SK-N-SH (cell line): ENCODE measurements around the gene INS. TPM values are rescaled to one million over a fixed set of nuclear protein-coding genes. Genes with fewer than 3 reads are reported as not detected.

ENCODE experiments used
- CTCF ChIA-PET: fragments of 300-600, 350-600 bp; formaldehyde crosslinking; extraction: SDS; loops from one replicate; lab custom pipeline; 2021; lab: Yijun Ruan, JAX
- POLR2A ChIA-PET: fragments of 350-600 bp; sonication (Branson Sonifier 250); formaldehyde crosslinking; extraction: SDS; loops from one replicate; lab custom pipeline; 2020; ENCODE audit warnings: antibody characterized with exemption, inconsistent platforms; lab: Yijun Ruan, JAX
- DNase-seq: peaks from one replicate; pipeline ENCODE4 v3.0.0; 2012
- H2AFZ ChIP-seq: fragments of 200-600 bp; sonication (generic); 2 replicates; pipeline ENCODE4 v1.8.1; 2016; ENCODE audit warnings: antibody characterized with exemption, mild to moderate bottlenecking, low read depth
- H3F3A ChIP-seq: fragments of 200-600 bp; sonication (generic); replicated peaks from 2 replicates; pipeline ENCODE3; 2016; ENCODE audit warnings: antibody characterized with exemption, mild to moderate bottlenecking; ENCODE audit not compliant: insufficient read depth
- H3K27ac ChIP-seq, 2 experiments: fragments of 200-500 bp in 1 of 2; fragments of 200-600 bp in 1 of 2; sonication (Bioruptor generic) in 1 of 2; sonication (generic), shearing (Covaris generic) in 1 of 2; 2 replicates each; pipeline versions ENCODE4 v1.5.1 to v1.6.1; 2014 to 2016; ENCODE audit warnings: low read depth in 2 of 2, inconsistent platforms in 1 of 2, low read length in 1 of 2, mild to moderate bottlenecking in 1 of 2, mixed read lengths in 1 of 2
- H3K27me3 ChIP-seq: fragments of 200-600 bp; sonication (generic), shearing (Covaris generic); 2 replicates; pipeline ENCODE4 v1.6.1; 2016; ENCODE audit warnings: mixed run types; ENCODE audit not compliant: insufficient read depth
- H3K36me3 ChIP-seq, 2 experiments: fragments of 200-500 bp in 1 of 2; fragments of 200-600 bp in 1 of 2; sonication (Bioruptor generic) in 1 of 2; sonication (generic) in 1 of 2; replicated peaks in 1 of 2; 2 replicates each; pipeline versions ENCODE3 to v1.5.1; 2014 to 2016; ENCODE audit warnings: low read length in 1 of 2, mild to moderate bottlenecking in 1 of 2; ENCODE audit not compliant: insufficient read depth in 2 of 2, control insufficient read depth in 1 of 2
- H3K4me1 ChIP-seq, 2 experiments: fragments of 200-500 bp in 1 of 2; fragments of 200-600 bp in 1 of 2; sonication (Bioruptor generic) in 1 of 2; sonication (generic), shearing (Covaris generic) in 1 of 2; 2 replicates each; pipeline versions ENCODE4 v1.5.1 to v1.6.1; 2014 to 2016; ENCODE audit warnings: low read depth in 1 of 2, low read length in 1 of 2, mixed run types in 1 of 2; ENCODE audit not compliant: insufficient read depth in 2 of 2, control insufficient read depth in 1 of 2
- H3K4me2 ChIP-seq: fragments of 200-600 bp; sonication (generic), shearing (Covaris generic); 2 replicates; pipeline ENCODE4 v1.6.1; 2017; ENCODE audit warnings: mixed run types
- H3K4me3 ChIP-seq, 2 experiments: fragments of 200-500 bp in 1 of 2; fragments of 200-600 bp in 1 of 2; sonication (Bioruptor generic) in 1 of 2; sonication (generic), shearing (Covaris generic) in 1 of 2; 2 replicates each; pipeline versions ENCODE4 v1.5.1 to v1.8.1; 2014 to 2016; ENCODE audit warnings: low read depth in 2 of 2, inconsistent platforms in 1 of 2, low read length in 1 of 2, mild to moderate bottlenecking in 1 of 2, mixed read lengths in 1 of 2, moderate library complexity in 1 of 2
- H3K79me2 ChIP-seq: fragments of 200-600 bp; sonication (generic); 2 replicates; pipeline ENCODE4 v1.8.1; 2017; ENCODE audit warnings: mild to moderate bottlenecking; ENCODE audit not compliant: insufficient read depth
- H3K9ac ChIP-seq: fragments of 200-600 bp; sonication (generic); 2 replicates; pipeline ENCODE4 v1.6.1; 2017; ENCODE audit warnings: mixed run types
- H3K9me2 ChIP-seq: fragments of 200-600 bp; sonication (generic); 2 replicates; pipeline ENCODE4 v1.6.1; 2017; ENCODE audit warnings: mixed run types
- H3K9me3 ChIP-seq: fragments of 200-600 bp; sonication (generic); 2 replicates; pipeline ENCODE4 v1.6.1; 2017; ENCODE audit warnings: mixed run types, mild to moderate bottlenecking, moderate library complexity
- H4K20me1 ChIP-seq: fragments of 200-600 bp; sonication (generic); 2 replicates; pipeline ENCODE4 v1.6.1; 2017; ENCODE audit warnings: mild to moderate bottlenecking, mixed run types; ENCODE audit not compliant: insufficient read depth
- ELF1 ChIP-seq: IDR thresholded peaks from 2 replicates; pipeline ENCODE4 v1.4.0; 2012
- FOSL2 ChIP-seq: IDR thresholded peaks from 2 replicates; pipeline ENCODE4 v1.4.0; 2012; ENCODE audit warnings: low read depth, mild to moderate bottlenecking, moderate library complexity, borderline replicate concordance
- FOXJ3 ChIP-seq: sonication (generic); formaldehyde crosslinking; IDR thresholded peaks from 2 replicates; pipeline ENCODE4 v1.5.1; 2020; ENCODE audit warnings: mild to moderate bottlenecking, missing genetic modification reagents
- GABPA ChIP-seq: IDR thresholded peaks from 2 replicates; pipeline ENCODE4 v1.4.0; 2012; ENCODE audit warnings: low read depth, mild to moderate bottlenecking
- MEF2A ChIP-seq: IDR thresholded peaks from 2 replicates; pipeline ENCODE4 v1.4.0; 2012; ENCODE audit warnings: low read depth, borderline replicate concordance
- POLR2AphosphoS5 ChIP-seq: IDR thresholded peaks from 2 replicates; pipeline ENCODE4 v1.6.1; 2012; ENCODE audit warnings: low read depth, low read length
- RAD21 ChIP-seq: IDR thresholded peaks from 2 replicates; pipeline ENCODE4 v1.6.1; 2012; ENCODE audit warnings: mild to moderate bottlenecking, low read length
- RFX5 ChIP-seq: IDR thresholded peaks from 2 replicates; pipeline ENCODE4 v1.6.1; 2012; ENCODE audit warnings: mild to moderate bottlenecking, improper control_type of control experiment, low read length
- RXRA ChIP-seq: IDR thresholded peaks from 2 replicates; pipeline ENCODE4 v1.4.0; 2012; ENCODE audit warnings: low read depth, mild to moderate bottlenecking, borderline replicate concordance
- SIN3A ChIP-seq: IDR thresholded peaks from 2 replicates; pipeline ENCODE4 v1.6.1; 2012; ENCODE audit warnings: low read depth, mild to moderate bottlenecking, low read length, moderate library complexity, borderline replicate concordance
- SMC3 ChIP-seq: IDR thresholded peaks from 2 replicates; pipeline ENCODE4 v1.6.1; 2012; ENCODE audit warnings: low read depth, low read length, improper control_type of control experiment
- TAF1 ChIP-seq: IDR thresholded peaks from 2 replicates; pipeline ENCODE4 v1.6.1; 2012; ENCODE audit warnings: low read depth, mild to moderate bottlenecking, low read length, moderate library complexity, borderline replicate concordance
- TCF12 ChIP-seq: IDR thresholded peaks from 2 replicates; pipeline ENCODE4 v1.4.0; 2012
- TEAD4 ChIP-seq: IDR thresholded peaks from 2 replicates; pipeline ENCODE4 v1.4.0; 2012; ENCODE audit warnings: mild to moderate bottlenecking, borderline replicate concordance; ENCODE audit not compliant: insufficient read depth
- WGBS: methylation state at CpG from one replicate; pipeline ENCODE4 v1.1.6; 2017; ENCODE audit warnings: low lambda C conversion rate; 5-methylcytosine and 5-hydroxymethylcytosine counted together
- polyA plus RNA-seq, 3 experiments: library from polyadenylated mRNA; depleted of rRNA; stranded (reverse); fragments of >200 nt; gene quantifications; 2 replicates each; pipeline ENCODE4 v1.2.3, GENCODE V29; 2012
- TF ChIP-seq, protein P1 (sequence below): IDR thresholded peaks from 2 replicates; pipeline ENCODE4; 2012
- TF ChIP-seq, protein P2 (sequence below): IDR thresholded peaks from 2 replicates; pipeline ENCODE4 v1.4.0; 2012; ENCODE audit warnings: low read depth, borderline replicate concordance
- TF ChIP-seq, protein P3 (sequence below): fragments of 200-600 bp; sonication (generic); IDR thresholded peaks from 2 replicates; pipeline ENCODE4 v1.6.1; 2017; ENCODE audit warnings: antibody characterized with exemption, mild to moderate bottlenecking, moderate library complexity
- TF ChIP-seq, protein P4 (sequence below): fragments of 150-350 bp; IDR thresholded peaks from 2 replicates; pipeline ENCODE4 v1.6.1; 2016; ENCODE audit warnings: mild to moderate bottlenecking, low read depth, low read length
- TF ChIP-seq, protein P5 (sequence below): IDR thresholded peaks from 2 replicates; pipeline ENCODE4 v1.4.0; 2012; ENCODE audit warnings: low read depth, borderline replicate concordance
- TF ChIP-seq, protein P6 (sequence below): fragments of 150-350 bp; IDR thresholded peaks from 2 replicates; pipeline ENCODE4 v1.6.1; 2017; ENCODE audit warnings: antibody characterized with exemption, low read length, low read depth, borderline replicate concordance

The INS gene
- polyA plus RNA-seq, 1 of the 3 experiments (the other 2 are of a cell fraction): not detected

DNA sequence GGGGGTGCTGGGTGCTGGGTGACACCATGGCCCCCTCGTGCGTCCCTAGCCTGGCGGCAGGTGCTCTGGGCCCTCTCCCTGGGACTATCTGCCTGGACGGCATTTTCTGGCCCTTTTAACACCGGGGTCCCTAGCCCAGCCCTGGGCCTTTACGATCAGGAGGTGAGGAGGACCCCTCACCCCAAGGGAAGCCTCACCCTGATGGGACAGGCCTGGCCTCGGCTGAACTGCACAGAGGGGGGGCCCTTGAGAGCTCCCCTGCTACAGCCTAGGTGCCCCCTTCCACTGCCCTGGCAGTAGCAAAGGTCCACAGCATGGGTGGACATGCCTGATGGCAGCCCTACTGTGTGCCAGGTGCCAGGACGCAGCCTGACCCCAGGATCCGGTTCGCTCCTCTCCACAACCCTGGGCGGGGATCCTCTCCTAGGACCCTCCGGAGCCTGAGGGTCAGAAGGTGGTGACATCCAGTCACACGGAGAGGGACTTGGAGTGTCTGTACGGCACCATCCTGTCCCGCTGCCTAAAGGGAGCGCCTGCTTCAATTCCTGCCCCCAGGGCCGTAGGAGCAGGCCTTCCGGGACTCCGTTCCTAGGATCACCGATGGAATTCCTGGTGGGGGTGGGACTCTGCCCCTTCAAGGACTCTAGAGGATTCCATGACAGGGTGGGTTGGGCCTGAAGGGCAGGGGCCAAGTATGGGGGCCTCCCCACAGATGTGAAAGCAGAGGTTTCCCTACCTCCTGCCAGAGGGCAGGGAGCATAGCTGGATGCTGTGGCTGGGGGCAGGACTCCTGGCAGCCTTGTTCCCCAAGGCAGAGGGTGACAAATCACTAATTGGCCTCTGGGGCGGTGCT lies 43.6 kb upstream of the INS start:
- H4K20me1 ChIP-seq: no peaks in the 10 kb centered on the region
- peak; percentile 33 for DNase-seq
- H3K36me3 ChIP-seq: no peaks in the 10 kb centered on the region
- 68% methylated on average over 8 of the region's 21 CpGs for WGBS
- no peak overlapping the region for H3K4me2 ChIP-seq
- no peaks in the 10 kb centered on the region for H3F3A ChIP-seq
- H3K9ac ChIP-seq: no peak overlapping the region
- H3K9me2 ChIP-seq: no peaks in the 10 kb centered on the region
- CTCF ChIA-PET: interaction anchor here (1.7 to 7.9 kb wide), 4 partner anchors 10 to 327 kb away, joined by 4 to 143 read pairs (median 6); no protein-coding TSS in a partner anchor
- H3K27ac ChIP-seq: no peak overlapping the region
- no peak overlapping the region for H3K4me3 ChIP-seq
- H2AFZ ChIP-seq: no peak overlapping the region
- POLR2A ChIA-PET: no interaction called here
- no peaks in the 10 kb centered on the region for H3K27me3 ChIP-seq
- no peaks in the 10 kb centered on the region for H3K79me2 ChIP-seq
- H3K4me1 ChIP-seq: peaks cover 0 to 14% of the 10 kb centered on the region in 2 experiments; a peak in 1 of 4 replicates
- TF ChIP-seq TCF12 (no peak), SMC3 (no peak), MEF2A (no peak), FOXJ3 (CRISPR knock-in tag) (no peak), RAD21 (no peak), ELF1 (no peak), RFX5 (no peak), FOSL2 (no peak), RXRA (no peak), SIN3A (no peak), POLR2AphosphoS5 (no peak), GABPA (no peak), TAF1 (no peak), TEAD4 (no peak)
- TF ChIP-seq, protein P1, sequence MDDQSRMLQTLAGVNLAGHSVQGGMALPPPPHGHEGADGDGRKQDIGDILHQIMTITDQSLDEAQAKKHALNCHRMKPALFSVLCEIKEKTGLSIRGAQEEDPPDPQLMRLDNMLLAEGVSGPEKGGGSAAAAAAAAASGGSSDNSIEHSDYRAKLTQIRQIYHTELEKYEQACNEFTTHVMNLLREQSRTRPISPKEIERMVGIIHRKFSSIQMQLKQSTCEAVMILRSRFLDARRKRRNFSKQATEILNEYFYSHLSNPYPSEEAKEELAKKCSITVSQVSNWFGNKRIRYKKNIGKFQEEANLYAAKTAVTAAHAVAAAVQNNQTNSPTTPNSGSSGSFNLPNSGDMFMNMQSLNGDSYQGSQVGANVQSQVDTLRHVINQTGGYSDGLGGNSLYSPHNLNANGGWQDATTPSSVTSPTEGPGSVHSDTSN: no peak
- TF ChIP-seq, protein P2, sequence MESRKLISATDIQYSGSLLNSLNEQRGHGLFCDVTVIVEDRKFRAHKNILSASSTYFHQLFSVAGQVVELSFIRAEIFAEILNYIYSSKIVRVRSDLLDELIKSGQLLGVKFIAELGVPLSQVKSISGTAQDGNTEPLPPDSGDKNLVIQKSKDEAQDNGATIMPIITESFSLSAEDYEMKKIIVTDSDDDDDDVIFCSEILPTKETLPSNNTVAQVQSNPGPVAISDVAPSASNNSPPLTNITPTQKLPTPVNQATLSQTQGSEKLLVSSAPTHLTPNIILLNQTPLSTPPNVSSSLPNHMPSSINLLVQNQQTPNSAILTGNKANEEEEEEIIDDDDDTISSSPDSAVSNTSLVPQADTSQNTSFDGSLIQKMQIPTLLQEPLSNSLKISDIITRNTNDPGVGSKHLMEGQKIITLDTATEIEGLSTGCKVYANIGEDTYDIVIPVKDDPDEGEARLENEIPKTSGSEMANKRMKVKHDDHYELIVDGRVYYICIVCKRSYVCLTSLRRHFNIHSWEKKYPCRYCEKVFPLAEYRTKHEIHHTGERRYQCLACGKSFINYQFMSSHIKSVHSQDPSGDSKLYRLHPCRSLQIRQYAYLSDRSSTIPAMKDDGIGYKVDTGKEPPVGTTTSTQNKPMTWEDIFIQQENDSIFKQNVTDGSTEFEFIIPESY: no peak
- TF ChIP-seq, protein P3, sequence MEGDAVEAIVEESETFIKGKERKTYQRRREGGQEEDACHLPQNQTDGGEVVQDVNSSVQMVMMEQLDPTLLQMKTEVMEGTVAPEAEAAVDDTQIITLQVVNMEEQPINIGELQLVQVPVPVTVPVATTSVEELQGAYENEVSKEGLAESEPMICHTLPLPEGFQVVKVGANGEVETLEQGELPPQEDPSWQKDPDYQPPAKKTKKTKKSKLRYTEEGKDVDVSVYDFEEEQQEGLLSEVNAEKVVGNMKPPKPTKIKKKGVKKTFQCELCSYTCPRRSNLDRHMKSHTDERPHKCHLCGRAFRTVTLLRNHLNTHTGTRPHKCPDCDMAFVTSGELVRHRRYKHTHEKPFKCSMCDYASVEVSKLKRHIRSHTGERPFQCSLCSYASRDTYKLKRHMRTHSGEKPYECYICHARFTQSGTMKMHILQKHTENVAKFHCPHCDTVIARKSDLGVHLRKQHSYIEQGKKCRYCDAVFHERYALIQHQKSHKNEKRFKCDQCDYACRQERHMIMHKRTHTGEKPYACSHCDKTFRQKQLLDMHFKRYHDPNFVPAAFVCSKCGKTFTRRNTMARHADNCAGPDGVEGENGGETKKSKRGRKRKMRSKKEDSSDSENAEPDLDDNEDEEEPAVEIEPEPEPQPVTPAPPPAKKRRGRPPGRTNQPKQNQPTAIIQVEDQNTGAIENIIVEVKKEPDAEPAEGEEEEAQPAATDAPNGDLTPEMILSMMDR: no peak
- TF ChIP-seq, protein P4, sequence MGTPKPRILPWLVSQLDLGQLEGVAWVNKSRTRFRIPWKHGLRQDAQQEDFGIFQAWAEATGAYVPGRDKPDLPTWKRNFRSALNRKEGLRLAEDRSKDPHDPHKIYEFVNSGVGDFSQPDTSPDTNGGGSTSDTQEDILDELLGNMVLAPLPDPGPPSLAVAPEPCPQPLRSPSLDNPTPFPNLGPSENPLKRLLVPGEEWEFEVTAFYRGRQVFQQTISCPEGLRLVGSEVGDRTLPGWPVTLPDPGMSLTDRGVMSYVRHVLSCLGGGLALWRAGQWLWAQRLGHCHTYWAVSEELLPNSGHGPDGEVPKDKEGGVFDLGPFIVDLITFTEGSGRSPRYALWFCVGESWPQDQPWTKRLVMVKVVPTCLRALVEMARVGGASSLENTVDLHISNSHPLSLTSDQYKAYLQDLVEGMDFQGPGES: no peak
- TF ChIP-seq, protein P5, sequence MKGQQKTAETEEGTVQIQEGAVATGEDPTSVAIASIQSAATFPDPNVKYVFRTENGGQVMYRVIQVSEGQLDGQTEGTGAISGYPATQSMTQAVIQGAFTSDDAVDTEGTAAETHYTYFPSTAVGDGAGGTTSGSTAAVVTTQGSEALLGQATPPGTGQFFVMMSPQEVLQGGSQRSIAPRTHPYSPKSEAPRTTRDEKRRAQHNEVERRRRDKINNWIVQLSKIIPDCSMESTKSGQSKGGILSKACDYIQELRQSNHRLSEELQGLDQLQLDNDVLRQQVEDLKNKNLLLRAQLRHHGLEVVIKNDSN: no peak
- TF ChIP-seq, protein P6, sequence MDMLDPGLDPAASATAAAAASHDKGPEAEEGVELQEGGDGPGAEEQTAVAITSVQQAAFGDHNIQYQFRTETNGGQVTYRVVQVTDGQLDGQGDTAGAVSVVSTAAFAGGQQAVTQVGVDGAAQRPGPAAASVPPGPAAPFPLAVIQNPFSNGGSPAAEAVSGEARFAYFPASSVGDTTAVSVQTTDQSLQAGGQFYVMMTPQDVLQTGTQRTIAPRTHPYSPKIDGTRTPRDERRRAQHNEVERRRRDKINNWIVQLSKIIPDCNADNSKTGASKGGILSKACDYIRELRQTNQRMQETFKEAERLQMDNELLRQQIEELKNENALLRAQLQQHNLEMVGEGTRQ: no peak
- H3K9me3 ChIP-seq: no peaks in the 10 kb centered on the region
